ENCODE data around the gene TLE2. TPM values are rescaled to one million over a fixed set of nuclear protein-coding genes. Genes with fewer than 3 reads are reported as not detected.

TLE2 gene
- total and polyA plus RNA-seq, 9 of the 15 experiments (the other 6 are each of a cell fraction or from before 2014, with no cell fraction given) = 0.35 to 13.1 (median 6.2) TPM

DNA sequence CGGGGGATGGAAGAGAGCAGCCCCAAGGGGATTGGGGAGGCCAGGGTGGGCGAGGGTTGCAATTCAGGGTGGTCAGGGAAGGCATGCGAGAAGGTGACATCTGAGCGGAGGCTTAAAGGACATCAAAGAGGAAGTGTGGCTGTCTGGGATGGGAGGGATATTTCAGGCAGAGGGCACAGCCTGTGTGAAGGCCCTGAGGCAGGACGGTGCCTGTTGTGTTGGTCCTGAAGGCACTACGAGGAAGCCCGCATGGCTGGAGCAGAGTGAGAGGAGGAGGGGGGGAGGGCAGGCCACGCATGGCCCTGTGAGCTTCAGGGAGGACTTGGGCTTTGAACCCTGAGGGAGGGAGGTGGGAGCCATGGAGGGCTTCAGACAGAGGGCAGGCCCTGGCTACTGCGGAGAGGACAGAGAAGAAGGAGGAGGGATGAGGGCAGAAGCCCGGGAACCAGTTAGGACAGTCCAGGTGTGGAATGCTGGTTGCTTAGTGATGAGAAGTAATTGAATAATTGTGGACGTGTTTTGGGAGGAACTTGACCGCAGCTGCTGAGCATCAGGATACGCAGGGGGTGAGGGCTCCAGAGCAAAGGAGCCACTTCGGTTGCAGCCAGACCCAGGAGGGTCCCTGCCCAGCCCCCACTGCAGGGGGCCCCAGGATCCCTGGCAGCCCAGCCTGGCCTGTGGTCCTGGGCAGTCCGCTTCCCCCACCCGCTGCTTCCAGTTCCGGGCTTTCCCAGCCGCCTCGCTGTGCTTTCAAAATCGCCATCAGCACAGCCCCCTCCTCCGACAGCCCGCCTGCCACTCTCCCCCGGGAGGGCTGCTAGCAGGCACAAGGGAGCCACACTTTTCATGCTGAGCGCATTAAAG, 45.5 kb downstream of the TLE2 start (continued):
- TF ChIP-seq HDAC2 (IDR thresholded peaks at IDR 0.05) = peak; percentile 17; the same call in 1 of the 2 replicates
- TF ChIP-seq YY1 (IDR thresholded peaks at IDR 0.05; ENCODE audit: borderline replicate concordance in 1 of 3, control insufficient read depth in 1 of 3, extremely low read depth in 1 of 3, insufficient read depth in 3 of 3, insufficient read length in 1 of 3, insufficient replicate concordance in 2 of 3, low read depth in 1 of 3, low read length in 2 of 3) = no peak
- TF ChIP-seq, protein P1, sequence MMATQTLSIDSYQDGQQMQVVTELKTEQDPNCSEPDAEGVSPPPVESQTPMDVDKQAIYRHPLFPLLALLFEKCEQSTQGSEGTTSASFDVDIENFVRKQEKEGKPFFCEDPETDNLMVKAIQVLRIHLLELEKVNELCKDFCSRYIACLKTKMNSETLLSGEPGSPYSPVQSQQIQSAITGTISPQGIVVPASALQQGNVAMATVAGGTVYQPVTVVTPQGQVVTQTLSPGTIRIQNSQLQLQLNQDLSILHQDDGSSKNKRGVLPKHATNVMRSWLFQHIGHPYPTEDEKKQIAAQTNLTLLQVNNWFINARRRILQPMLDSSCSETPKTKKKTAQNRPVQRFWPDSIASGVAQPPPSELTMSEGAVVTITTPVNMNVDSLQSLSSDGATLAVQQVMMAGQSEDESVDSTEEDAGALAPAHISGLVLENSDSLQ (IDR thresholded peaks at IDR 0.05) = peak; percentile 32; the same call in 1 of the 2 replicates
- TF ChIP-seq ZFP36 (IDR thresholded peaks at IDR 0.05; ENCODE audit: low read depth, low read length, partially characterized antibody) = peak; percentile 73
- TF ChIP-seq FOXJ2 (tag; IDR thresholded peaks at IDR 0.05) = no peak
- no peak for TF ChIP-seq TCF3 (CRISPR knock-in tag; IDR thresholded peaks at IDR 0.05)
- 0 out of 2 replicates have a peak, but pooled peaks have one; percentile 15 for TF ChIP-seq RB1 (IDR thresholded peaks at IDR 0.05; ENCODE audit: low read depth)
- TF ChIP-seq, protein P2, sequence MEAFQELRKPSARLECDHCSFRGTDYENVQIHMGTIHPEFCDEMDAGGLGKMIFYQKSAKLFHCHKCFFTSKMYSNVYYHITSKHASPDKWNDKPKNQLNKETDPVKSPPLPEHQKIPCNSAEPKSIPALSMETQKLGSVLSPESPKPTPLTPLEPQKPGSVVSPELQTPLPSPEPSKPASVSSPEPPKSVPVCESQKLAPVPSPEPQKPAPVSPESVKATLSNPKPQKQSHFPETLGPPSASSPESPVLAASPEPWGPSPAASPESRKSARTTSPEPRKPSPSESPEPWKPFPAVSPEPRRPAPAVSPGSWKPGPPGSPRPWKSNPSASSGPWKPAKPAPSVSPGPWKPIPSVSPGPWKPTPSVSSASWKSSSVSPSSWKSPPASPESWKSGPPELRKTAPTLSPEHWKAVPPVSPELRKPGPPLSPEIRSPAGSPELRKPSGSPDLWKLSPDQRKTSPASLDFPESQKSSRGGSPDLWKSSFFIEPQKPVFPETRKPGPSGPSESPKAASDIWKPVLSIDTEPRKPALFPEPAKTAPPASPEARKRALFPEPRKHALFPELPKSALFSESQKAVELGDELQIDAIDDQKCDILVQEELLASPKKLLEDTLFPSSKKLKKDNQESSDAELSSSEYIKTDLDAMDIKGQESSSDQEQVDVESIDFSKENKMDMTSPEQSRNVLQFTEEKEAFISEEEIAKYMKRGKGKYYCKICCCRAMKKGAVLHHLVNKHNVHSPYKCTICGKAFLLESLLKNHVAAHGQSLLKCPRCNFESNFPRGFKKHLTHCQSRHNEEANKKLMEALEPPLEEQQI (IDR thresholded peaks at IDR 0.05) = no peak
- no peak for TF ChIP-seq NRF1 (conservative IDR thresholded peaks at IDR 0.05 in 1 of 2, IDR thresholded peaks at IDR 0.05 in 1 of 2)
